HL-60 (cell line): ENCODE data around the gene DPEP1.
A peak's percentile ranks its signal among the peaks of the same experiment; 100 is the strongest.

Experiments
- DNase-seq, 2 experiments: peaks; one replicate each; pipeline ENCODE4 v3.0.0-alpha.2; 2010 to 2020; ENCODE audit warnings: low read depth in 1 of 2, low spot score in 1 of 2
- H3K27ac ChIP-seq: fragments of 250-450 bp; sonication (Bioruptor Pico); replicated peaks from 2 replicates; pipeline ENCODE4 v1.5.1; 2020; ENCODE audit warnings: mild to moderate bottlenecking, moderate library complexity
- H3K27me3 ChIP-seq: fragments of 250-450 bp; sonication (Bioruptor Pico); 2 replicates; pipeline ENCODE4 v1.5.1; 2021; ENCODE audit warnings: mild to moderate bottlenecking, moderate library complexity; ENCODE audit not compliant: insufficient read depth, poor library complexity, severe bottlenecking
- H3K4me3 ChIP-seq: replicated peaks from 2 replicates; pipeline ENCODE4 v1.5.1; 2011; ENCODE audit warnings: mild to moderate bottlenecking, control low read depth, low read length; ENCODE audit not compliant: insufficient read depth
- GABPA ChIP-seq: IDR thresholded peaks from 2 replicates; pipeline ENCODE4 v1.6.1; 2012; ENCODE audit warnings: low read depth
- POLR2AphosphoS5 ChIP-seq: IDR thresholded peaks from 2 replicates; pipeline ENCODE4 v1.6.1; 2012; ENCODE audit warnings: low read depth
- SPI1 ChIP-seq: IDR thresholded peaks from 2 replicates; pipeline ENCODE4 v1.6.1; 2012; ENCODE audit warnings: low read depth, mild to moderate bottlenecking, borderline replicate concordance
- TF ChIP-seq, protein P1 (sequence below): IDR thresholded peaks from 2 replicates; pipeline ENCODE4 v1.6.1; 2012; ENCODE audit warnings: low read depth; ENCODE audit not compliant: insufficient replicate concordance
- TF ChIP-seq, protein P2 (sequence below): IDR thresholded peaks from one replicate; pipeline ENCODE4 v1.5.1; 2011; ENCODE audit warnings: low read length, control low read depth, inconsistent platforms; ENCODE audit not compliant: insufficient read depth

Gene DPEP1

GRCh38 chr16:89573826-89574680 lies 39.4 kb upstream of the DPEP1 start:
- Histone ChIP-seq H3K27ac (no peak overlapping the region), H3K4me3 (no peak overlapping the region), H3K27me3 (no peaks in the 10 kb centered on the region)
- DNase-seq = no peak
- TF ChIP-seq, protein P1, sequence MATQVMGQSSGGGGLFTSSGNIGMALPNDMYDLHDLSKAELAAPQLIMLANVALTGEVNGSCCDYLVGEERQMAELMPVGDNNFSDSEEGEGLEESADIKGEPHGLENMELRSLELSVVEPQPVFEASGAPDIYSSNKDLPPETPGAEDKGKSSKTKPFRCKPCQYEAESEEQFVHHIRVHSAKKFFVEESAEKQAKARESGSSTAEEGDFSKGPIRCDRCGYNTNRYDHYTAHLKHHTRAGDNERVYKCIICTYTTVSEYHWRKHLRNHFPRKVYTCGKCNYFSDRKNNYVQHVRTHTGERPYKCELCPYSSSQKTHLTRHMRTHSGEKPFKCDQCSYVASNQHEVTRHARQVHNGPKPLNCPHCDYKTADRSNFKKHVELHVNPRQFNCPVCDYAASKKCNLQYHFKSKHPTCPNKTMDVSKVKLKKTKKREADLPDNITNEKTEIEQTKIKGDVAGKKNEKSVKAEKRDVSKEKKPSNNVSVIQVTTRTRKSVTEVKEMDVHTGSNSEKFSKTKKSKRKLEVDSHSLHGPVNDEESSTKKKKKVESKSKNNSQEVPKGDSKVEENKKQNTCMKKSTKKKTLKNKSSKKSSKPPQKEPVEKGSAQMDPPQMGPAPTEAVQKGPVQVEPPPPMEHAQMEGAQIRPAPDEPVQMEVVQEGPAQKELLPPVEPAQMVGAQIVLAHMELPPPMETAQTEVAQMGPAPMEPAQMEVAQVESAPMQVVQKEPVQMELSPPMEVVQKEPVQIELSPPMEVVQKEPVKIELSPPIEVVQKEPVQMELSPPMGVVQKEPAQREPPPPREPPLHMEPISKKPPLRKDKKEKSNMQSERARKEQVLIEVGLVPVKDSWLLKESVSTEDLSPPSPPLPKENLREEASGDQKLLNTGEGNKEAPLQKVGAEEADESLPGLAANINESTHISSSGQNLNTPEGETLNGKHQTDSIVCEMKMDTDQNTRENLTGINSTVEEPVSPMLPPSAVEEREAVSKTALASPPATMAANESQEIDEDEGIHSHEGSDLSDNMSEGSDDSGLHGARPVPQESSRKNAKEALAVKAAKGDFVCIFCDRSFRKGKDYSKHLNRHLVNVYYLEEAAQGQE = no peak
- TF ChIP-seq SPI1 = no peak
- TF ChIP-seq, protein P2, sequence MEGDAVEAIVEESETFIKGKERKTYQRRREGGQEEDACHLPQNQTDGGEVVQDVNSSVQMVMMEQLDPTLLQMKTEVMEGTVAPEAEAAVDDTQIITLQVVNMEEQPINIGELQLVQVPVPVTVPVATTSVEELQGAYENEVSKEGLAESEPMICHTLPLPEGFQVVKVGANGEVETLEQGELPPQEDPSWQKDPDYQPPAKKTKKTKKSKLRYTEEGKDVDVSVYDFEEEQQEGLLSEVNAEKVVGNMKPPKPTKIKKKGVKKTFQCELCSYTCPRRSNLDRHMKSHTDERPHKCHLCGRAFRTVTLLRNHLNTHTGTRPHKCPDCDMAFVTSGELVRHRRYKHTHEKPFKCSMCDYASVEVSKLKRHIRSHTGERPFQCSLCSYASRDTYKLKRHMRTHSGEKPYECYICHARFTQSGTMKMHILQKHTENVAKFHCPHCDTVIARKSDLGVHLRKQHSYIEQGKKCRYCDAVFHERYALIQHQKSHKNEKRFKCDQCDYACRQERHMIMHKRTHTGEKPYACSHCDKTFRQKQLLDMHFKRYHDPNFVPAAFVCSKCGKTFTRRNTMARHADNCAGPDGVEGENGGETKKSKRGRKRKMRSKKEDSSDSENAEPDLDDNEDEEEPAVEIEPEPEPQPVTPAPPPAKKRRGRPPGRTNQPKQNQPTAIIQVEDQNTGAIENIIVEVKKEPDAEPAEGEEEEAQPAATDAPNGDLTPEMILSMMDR = no peak

DNA sequence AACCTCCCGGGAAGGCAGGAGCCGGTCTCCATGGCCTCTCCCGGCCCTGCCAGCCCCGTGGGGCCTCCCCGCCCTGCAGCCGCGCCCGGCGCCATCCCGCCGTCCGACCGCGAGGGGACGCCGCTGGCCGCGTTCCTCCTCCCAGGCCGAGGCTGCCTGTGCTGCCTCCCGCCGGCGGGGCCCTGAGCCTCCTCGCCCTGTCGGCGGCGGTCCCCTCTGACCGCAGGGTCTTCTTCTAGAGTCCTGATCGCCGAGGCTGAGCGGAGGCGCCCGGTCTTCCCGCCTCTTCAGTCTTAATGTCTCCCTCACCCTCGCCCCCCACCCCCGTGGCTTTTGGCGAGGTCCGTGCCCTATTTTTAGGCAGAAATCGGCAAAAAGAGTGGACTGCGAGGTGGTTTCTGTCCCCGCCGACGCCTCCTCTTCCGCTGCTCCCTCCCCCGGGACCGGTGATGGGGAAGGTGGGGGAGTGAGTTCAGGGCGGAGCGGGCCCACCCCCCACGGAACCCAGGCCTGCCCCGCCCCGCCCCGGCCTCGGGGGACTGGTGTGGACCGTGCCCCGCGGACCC lies 38.7 kb upstream of the DPEP1 start:
- peak overlapping the region; percentile 16; the same call in 1 of the 2 replicates for H3K4me3 ChIP-seq
- TF ChIP-seq GABPA = no peak
- TF ChIP-seq, protein P2 = peak; percentile 35
- DNase-seq = peak; percentile 20 to 26
- no peak overlapping the region for H3K27ac ChIP-seq
- H3K27me3 ChIP-seq = no peaks in the 10 kb centered on the region

GRCh38 chr16:89575247-89576152 lies 37.9 kb upstream of the DPEP1 start, which contains the start of gene CPNE7:
Gene CPNE7, plus strand, starts transcription at chr16:89575758. Its CDS starts 140 bp downstream, at chr16:89575898.
- TF ChIP-seq, protein P1 = no peak
- no peak for TF ChIP-seq POLR2AphosphoS5
- no peak for TF ChIP-seq GABPA
- TF ChIP-seq, protein P2 = no peak
- no peak for TF ChIP-seq SPI1
- Histone ChIP-seq H3K27ac (no peak within 1 kb of the TSS), H3K4me3 (peak within 1 kb of the TSS; percentile 16; the same call in 1 of the 2 replicates), H3K27me3 (no peaks in the 10 kb centered on the region)
- no peak for DNase-seq
